Lung (tissue), 12 donors: ENCODE data around the gene AXIN1. TPM values are rescaled to one million over a fixed set of nuclear protein-coding genes. Genes with fewer than 3 reads are reported as not detected.

Experiments
- ATAC-seq: fragments of 200-7000 bp; cut with Tn5 transposase; one replicate; pipeline ENCODE4 v1.9.1; 2020; ENCODE audit warnings: moderate number of reproducible peaks; ENCODE audit not compliant: insufficient read depth, low FRiP score
- DNase-seq, 3 donors: peaks; one replicate each; pipeline ENCODE4 v3.0.0-alpha.2; 2013 to 2017
- H3K27ac ChIP-seq, 2 donors: one replicate each; pipeline ENCODE4 v1.5.1; 2013; ENCODE audit warnings: mild to moderate bottlenecking in 2 of 2, moderate library complexity in 2 of 2, control low read depth in 1 of 2, inconsistent platforms in 1 of 2, low read depth in 1 of 2, low read length in 1 of 2
- H3K27me3 ChIP-seq, 3 donors: one replicate each; pipeline ENCODE4 v1.5.1; 2013; ENCODE audit warnings: low read length in 2 of 3; ENCODE audit not compliant: control insufficient read depth in 3 of 3, insufficient read depth in 3 of 3
- H3K36me3 ChIP-seq, 4 donors: one replicate each; pipeline ENCODE4 v1.5.1; 2013; ENCODE audit warnings: low read length in 4 of 4, mild to moderate bottlenecking in 1 of 4, moderate library complexity in 1 of 4; ENCODE audit not compliant: control insufficient read depth in 4 of 4, insufficient read depth in 4 of 4
- H3K4me1 ChIP-seq, 5 donors: one replicate each; pipeline ENCODE4 v1.5.1; 2013; ENCODE audit warnings: low read length in 5 of 5, mild to moderate bottlenecking in 2 of 5, moderate library complexity in 1 of 5; ENCODE audit not compliant: control insufficient read depth in 5 of 5, insufficient read depth in 5 of 5
- H3K4me3 ChIP-seq: one replicate; pipeline ENCODE4 v1.5.1; 2013; ENCODE audit warnings: mild to moderate bottlenecking, control low read depth, moderate library complexity
- H3K9ac ChIP-seq, 2 donors: one replicate each; pipeline ENCODE4 v1.5.1; 2013; ENCODE audit warnings: low read length in 2 of 2, control low read depth in 1 of 2; ENCODE audit not compliant: insufficient read depth in 1 of 2
- H3K9me3 ChIP-seq, 4 donors: one replicate each; pipeline ENCODE4 v1.5.1; 2013; ENCODE audit warnings: low read length in 3 of 4, mild to moderate bottlenecking in 1 of 4, moderate library complexity in 1 of 4; ENCODE audit not compliant: control insufficient read depth in 4 of 4, insufficient read depth in 3 of 4
- CTCF ChIP-seq: IDR thresholded peaks from 2 replicates; pipeline ENCODE4 v1.5.1; 2012; ENCODE audit warnings: mild to moderate bottlenecking; ENCODE audit errors: control extremely low read depth, extremely low read depth
- WGBS, 2 donors: extraction: QIAGEN DNeasy Blood & Tissue Kit; methylation state at CpG; one replicate each; pipeline ENCODE4 v1.1.7; 2013; 5-methylcytosine and 5-hydroxymethylcytosine counted together
- polyA plus RNA-seq, 2 donors: library from polyadenylated mRNA; stranded (reverse); fragments of 200-250 nt; gene quantifications; one replicate each; pipeline ENCODE4 v1.2.1, GENCODE V29; 2013
- total RNA-seq, 2 donors: library from RNA; depleted of rRNA in 1 of 2; stranded (reverse); fragments of >200 nt in 1 of 2; gene quantifications; one replicate each; pipeline ENCODE4 v1.2.1, GENCODE V29; 2014 to 2021
- donor health status: control.
- donor health status: control.
- donor health status: Bipolar disorder and iron deficiency.
- donor health status: healthy.
- donor health status: DM: yes; HTN: yes; CAD: no.

AXIN1 gene
- total and polyA plus RNA-seq, 4 donors: 16.9 to 25.9 (median 19.4) TPM

GRCh38 chr16:280005-280460, 72.5 kb downstream of the AXIN1 start:
- no peak for TF ChIP-seq CTCF
- Histone ChIP-seq H3K27me3 (peaks cover 4 to 16% (median 9%) of the 10 kb centered on the region in 3 donors), H3K4me3 (no peak overlapping the region), H3K9ac (no peak overlapping the region), H3K9me3 (peaks cover 0 to 1% (median 0%) of the 10 kb centered on the region in 4 donors), H3K27ac (no peak overlapping the region), H3K36me3 (no peaks in the 10 kb centered on the region), H3K4me1 (peaks cover 0 to 15% (median 0%) of the 10 kb centered on the region in 5 donors)
- DNase-seq (no peak), ATAC-seq (no peak)
- WGBS, 2 donors: 8 to 11% methylated on average over 36 to 47 of the region's 47 CpGs

GRCh38 chr16:279531-279930, 73.0 kb downstream of the AXIN1 start:
- peaks cover 0 to 1% (median 0%) of the 10 kb centered on the region in 4 donors for H3K9me3 ChIP-seq
- peaks cover 0 to 17% (median 0%) of the 10 kb centered on the region in 5 donors for H3K4me1 ChIP-seq
- H3K27me3 ChIP-seq: peaks cover 7 to 19% (median 9%) of the 10 kb centered on the region in 3 donors
- no peak overlapping the region for H3K9ac ChIP-seq
- no peak overlapping the region for H3K4me3 ChIP-seq
- no peak overlapping the region for H3K27ac ChIP-seq
- ATAC-seq (no peak), DNase-seq (no peak)
- 72 to 76% methylated on average over 7 of the region's 7 CpGs for WGBS, 2 donors
- H3K36me3 ChIP-seq: no peaks in the 10 kb centered on the region
- no peak for TF ChIP-seq CTCF

GRCh38 chr16:278863-279366, 73.6 kb downstream of the AXIN1 start:
- H3K27ac ChIP-seq: no peak overlapping the region
- peaks cover 7 to 25% (median 9%) of the 10 kb centered on the region in 3 donors for H3K27me3 ChIP-seq
- H3K36me3 ChIP-seq: no peaks in the 10 kb centered on the region
- ATAC-seq (no peak), DNase-seq (peak; percentile 34 to 64 (median 50))
- H3K4me1 ChIP-seq: peaks cover 0 to 20% (median 0%) of the 10 kb centered on the region in 5 donors
- peaks cover 0 to 1% (median 0%) of the 10 kb centered on the region in 4 donors for H3K9me3 ChIP-seq
- TF ChIP-seq CTCF: no peak
- H3K9ac ChIP-seq: no peak overlapping the region
- H3K4me3 ChIP-seq: no peak overlapping the region
- 45 to 56% methylated on average over 6 of the region's 6 CpGs for WGBS, 2 donors
